Measurements from ENCODE around the gene FUT8. TPM values are rescaled to one million over a fixed set of nuclear protein-coding genes. Genes with fewer than 3 reads are reported as not detected.

The FUT8 gene
- polyA plus RNA-seq, 1 of the 3 experiments (the other 2 are of a cell fraction): 31.7 TPM

DNA sequence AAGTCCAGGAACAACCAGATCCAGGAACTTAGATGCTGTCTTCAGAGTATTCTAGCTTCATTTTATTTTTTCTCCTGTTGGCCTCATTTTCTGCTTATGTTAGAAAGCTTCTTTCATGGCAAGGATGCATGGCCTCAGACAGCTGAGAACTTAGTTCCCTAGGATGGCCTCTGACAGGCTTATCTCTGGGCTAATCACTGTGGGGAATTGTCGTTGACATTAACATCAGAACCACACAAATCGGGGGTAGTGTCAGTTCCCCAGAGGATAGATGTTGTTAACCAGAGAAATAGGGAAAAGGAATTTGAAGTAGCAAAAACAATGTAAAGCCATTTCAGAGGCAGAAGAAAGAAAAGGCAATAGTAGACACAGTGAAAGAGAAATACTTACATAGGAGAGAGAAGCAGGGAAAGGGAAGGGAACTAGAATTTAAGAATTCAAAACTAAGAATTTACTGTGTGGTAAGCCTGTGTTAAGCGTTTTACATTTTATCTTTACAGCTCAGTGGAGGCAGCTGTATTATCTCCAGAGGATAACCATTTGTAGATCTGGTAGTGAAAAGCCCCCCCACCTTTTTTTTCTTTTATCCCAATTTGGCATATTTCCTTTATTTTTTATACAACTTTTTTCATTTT lies 21.8 kb downstream of the FUT8 start:
- Histone ChIP-seq H3K4me1 (ENCODE audit: control insufficient read depth in 1 of 2, insufficient read depth in 2 of 2, low read depth in 1 of 2, low read length in 1 of 2) (no peaks in the 10 kb centered on the region; a peak in 2 of 4 replicates), H2AFZ (ENCODE audit: low read depth) (no peak overlapping the region), H3K4me2 (no peak overlapping the region), H4K20me1 (ENCODE audit: insufficient read depth) (no peaks in the 10 kb centered on the region), H3K9ac (no peak overlapping the region), H3K9me3 (no peaks in the 10 kb centered on the region), H3F3A (replicated peaks; ENCODE audit: insufficient read depth) (no peaks in the 10 kb centered on the region), H3K4me3 (ENCODE audit: low read depth in 2 of 2, low read length in 1 of 2) (no peak overlapping the region), H3K27ac (ENCODE audit: low read depth in 2 of 2, low read length in 1 of 2) (peak overlapping the region in 1 of 2 experiments; percentile 15; a peak in 1 of 4 replicates), H3K9me2 (no peaks in the 10 kb centered on the region), H3K27me3 (ENCODE audit: insufficient read depth) (no peaks in the 10 kb centered on the region), H3K36me3 (replicated peaks in 1 of 2; ENCODE audit: control insufficient read depth in 1 of 2, insufficient read depth in 2 of 2, low read length in 1 of 2) (peaks cover 0 to 22% of the 10 kb centered on the region in 2 experiments), H3K79me2 (ENCODE audit: insufficient read depth) (peaks cover 92% of the 10 kb centered on the region)
- 74% methylated on average over 3 of the region's 3 CpGs for WGBS (ENCODE audit: low lambda C conversion rate)
- POLR2A ChIA-PET: no interaction called here
- no peak for TF ChIP-seq SMC3 (IDR thresholded peaks at IDR 0.05; ENCODE audit: low read depth, low read length)
- TF ChIP-seq TAF1 (IDR thresholded peaks at IDR 0.05; ENCODE audit: borderline replicate concordance, low read depth, low read length): no peak
- CTCF ChIA-PET: interaction anchor here (0.7 to 1.4 kb wide), 2 partner anchors 13 to 390 kb away, joined by 3 to 5 read pairs; no protein-coding TSS in a partner anchor
- no peak for DNase-seq

GRCh38 chr14:65438266-65438933 lies 25.9 kb downstream of the FUT8 start:
- peaks cover under 1% of the 10 kb centered on the region for H3F3A ChIP-seq (replicated peaks; ENCODE audit: insufficient read depth)
- CTCF ChIA-PET: interaction anchor here (0.6 to 1.0 kb wide), 3 partner anchors 12 to 242 kb away, joined by 3 to 4 read pairs (median 3); no protein-coding TSS in a partner anchor
- WGBS (ENCODE audit: low lambda C conversion rate): 96% methylated on average over 1 of the region's 1 CpG
- H3K4me3 ChIP-seq (ENCODE audit: low read depth in 2 of 2, low read length in 1 of 2): no peak overlapping the region
- H3K9ac ChIP-seq: no peak overlapping the region
- no peaks in the 10 kb centered on the region for H3K27me3 ChIP-seq (ENCODE audit: insufficient read depth)
- no peaks in the 10 kb centered on the region; a peak in 1 of 4 replicates for H3K4me1 ChIP-seq (ENCODE audit: control insufficient read depth in 1 of 2, insufficient read depth in 2 of 2, low read depth in 1 of 2, low read length in 1 of 2)
- no peak overlapping the region for H2AFZ ChIP-seq (ENCODE audit: low read depth)
- no peak overlapping the region for H3K4me2 ChIP-seq
- POLR2A ChIA-PET: no interaction called here
- H3K36me3 ChIP-seq (replicated peaks in 1 of 2; ENCODE audit: control insufficient read depth in 1 of 2, insufficient read depth in 2 of 2, low read length in 1 of 2): peaks cover 0 to 22% of the 10 kb centered on the region in 2 experiments
- no peaks in the 10 kb centered on the region for H3K9me2 ChIP-seq
- no peaks in the 10 kb centered on the region for H3K9me3 ChIP-seq
- no peak overlapping the region for H3K27ac ChIP-seq (ENCODE audit: low read depth in 2 of 2, low read length in 1 of 2)
- no peak for DNase-seq
- H3K79me2 ChIP-seq (ENCODE audit: insufficient read depth): peaks cover 93% of the 10 kb centered on the region
- no peak for TF ChIP-seq RCOR1 (IDR thresholded peaks at IDR 0.05; ENCODE audit: low read length)
- no peak for TF ChIP-seq MXI1 (IDR thresholded peaks at IDR 0.05; ENCODE audit: low read depth, low read length)
- TF ChIP-seq FOXM1 (IDR thresholded peaks at IDR 0.05; ENCODE audit: low read depth): no peak
- TF ChIP-seq RAD21 (IDR thresholded peaks at IDR 0.05; ENCODE audit: low read length): no peak
- no peak for TF ChIP-seq GABPA (IDR thresholded peaks at IDR 0.05; ENCODE audit: low read depth)
- TF ChIP-seq, protein P1, sequence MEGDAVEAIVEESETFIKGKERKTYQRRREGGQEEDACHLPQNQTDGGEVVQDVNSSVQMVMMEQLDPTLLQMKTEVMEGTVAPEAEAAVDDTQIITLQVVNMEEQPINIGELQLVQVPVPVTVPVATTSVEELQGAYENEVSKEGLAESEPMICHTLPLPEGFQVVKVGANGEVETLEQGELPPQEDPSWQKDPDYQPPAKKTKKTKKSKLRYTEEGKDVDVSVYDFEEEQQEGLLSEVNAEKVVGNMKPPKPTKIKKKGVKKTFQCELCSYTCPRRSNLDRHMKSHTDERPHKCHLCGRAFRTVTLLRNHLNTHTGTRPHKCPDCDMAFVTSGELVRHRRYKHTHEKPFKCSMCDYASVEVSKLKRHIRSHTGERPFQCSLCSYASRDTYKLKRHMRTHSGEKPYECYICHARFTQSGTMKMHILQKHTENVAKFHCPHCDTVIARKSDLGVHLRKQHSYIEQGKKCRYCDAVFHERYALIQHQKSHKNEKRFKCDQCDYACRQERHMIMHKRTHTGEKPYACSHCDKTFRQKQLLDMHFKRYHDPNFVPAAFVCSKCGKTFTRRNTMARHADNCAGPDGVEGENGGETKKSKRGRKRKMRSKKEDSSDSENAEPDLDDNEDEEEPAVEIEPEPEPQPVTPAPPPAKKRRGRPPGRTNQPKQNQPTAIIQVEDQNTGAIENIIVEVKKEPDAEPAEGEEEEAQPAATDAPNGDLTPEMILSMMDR (IDR thresholded peaks at IDR 0.05): no peak
- no peak for TF ChIP-seq USF2 (IDR thresholded peaks at IDR 0.05; ENCODE audit: borderline replicate concordance, low read depth, low read length)
- no peak for TF ChIP-seq JUND (IDR thresholded peaks at IDR 0.05)
- TF ChIP-seq, protein P2, sequence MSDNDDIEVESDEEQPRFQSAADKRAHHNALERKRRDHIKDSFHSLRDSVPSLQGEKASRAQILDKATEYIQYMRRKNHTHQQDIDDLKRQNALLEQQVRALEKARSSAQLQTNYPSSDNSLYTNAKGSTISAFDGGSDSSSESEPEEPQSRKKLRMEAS (IDR thresholded peaks at IDR 0.05; ENCODE audit: low read depth): no peak
- no peak for TF ChIP-seq CHD2 (IDR thresholded peaks at IDR 0.05; ENCODE audit: low read length, partially characterized antibody)
- TF ChIP-seq SIN3A (IDR thresholded peaks at IDR 0.05; ENCODE audit: borderline replicate concordance, low read depth, low read length): no peak
- no peak for TF ChIP-seq GATA2 (CRISPR knock-in tag; IDR thresholded peaks at IDR 0.05)
- TF ChIP-seq SMC3 (IDR thresholded peaks at IDR 0.05; ENCODE audit: low read depth, low read length): no peak
- TF ChIP-seq, protein P3, sequence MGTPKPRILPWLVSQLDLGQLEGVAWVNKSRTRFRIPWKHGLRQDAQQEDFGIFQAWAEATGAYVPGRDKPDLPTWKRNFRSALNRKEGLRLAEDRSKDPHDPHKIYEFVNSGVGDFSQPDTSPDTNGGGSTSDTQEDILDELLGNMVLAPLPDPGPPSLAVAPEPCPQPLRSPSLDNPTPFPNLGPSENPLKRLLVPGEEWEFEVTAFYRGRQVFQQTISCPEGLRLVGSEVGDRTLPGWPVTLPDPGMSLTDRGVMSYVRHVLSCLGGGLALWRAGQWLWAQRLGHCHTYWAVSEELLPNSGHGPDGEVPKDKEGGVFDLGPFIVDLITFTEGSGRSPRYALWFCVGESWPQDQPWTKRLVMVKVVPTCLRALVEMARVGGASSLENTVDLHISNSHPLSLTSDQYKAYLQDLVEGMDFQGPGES (IDR thresholded peaks at IDR 0.05; ENCODE audit: low read depth, low read length): no peak
- no peak for TF ChIP-seq NRF1 (IDR thresholded peaks at IDR 0.05; ENCODE audit: low read depth, low read length)
- no peaks in the 10 kb centered on the region for H4K20me1 ChIP-seq (ENCODE audit: insufficient read depth)
